HG03159 (cell line): ENCODE measurements around the gene KPNB1.
"Not testable (repeated sequence)": the region's sequence is repeated elsewhere in the genome, so short reads cannot be mapped to it uniquely, and the experiment has no call there.

ENCODE experiments used
- ATAC-seq: cut with Tn5 transposase; IDR thresholded peaks from one replicate; pipeline ENCODE4 v1.9.1; 2021; ENCODE audit warnings: mild to moderate bottlenecking, moderate library complexity; ENCODE audit not compliant: unreplicated experiment

The KPNB1 gene

GRCh38 chr17:47676510-47677165 lies 26.9 kb downstream of the KPNB1 start:
- no peak for ATAC-seq

- no peak for ATAC-seq
These were observed 28.5 kb downstream of the KPNB1 start for GRCh38 chr17:47678196-47678595.

GRCh38 chr17:47682138-47682537 lies 32.4 kb downstream of the KPNB1 start:
- ATAC-seq: no peak

GRCh38 chr17:47682727-47683126 lies 33.0 kb downstream of the KPNB1 start:
- ATAC-seq: not testable (repeated sequence)

- no peak for ATAC-seq
These were observed 34.3 kb downstream of the KPNB1 start for GRCh38 chr17:47684025-47684424.

GRCh38 chr17:47684535-47685193 lies 34.9 kb downstream of the KPNB1 start:
- ATAC-seq: no peak

- ATAC-seq: no peak
These were observed 36.0 kb downstream of the KPNB1 start for GRCh38 chr17:47685556-47686275.

- no peak for ATAC-seq
These were observed 36.5 kb downstream of the KPNB1 start for GRCh38 chr17:47686276-47686635.

GRCh38 chr17:47686664-47687327 lies 37.1 kb downstream of the KPNB1 start:
- ATAC-seq: no peak

GRCh38 chr17:47687328-47687690 lies 37.6 kb downstream of the KPNB1 start:
- ATAC-seq: no peak

- ATAC-seq: no peak
These were observed 38.0 kb downstream of the KPNB1 start for GRCh38 chr17:47687748-47688147.

- ATAC-seq: no peak
These were observed 40.4 kb downstream of the KPNB1 start for GRCh38 chr17:47690121-47690520.

- no peak for ATAC-seq
These were observed 42.6 kb downstream of the KPNB1 start for GRCh38 chr17:47692137-47692894.

- no peak for ATAC-seq
These were observed 43.4 kb downstream of the KPNB1 start for GRCh38 chr17:47692895-47693730.

- no peak for ATAC-seq
These were observed 44.2 kb downstream of the KPNB1 start, which contains the start of gene TBKBP1 for GRCh38 chr17:47693731-47694580. TBKBP1 (plus strand) TSS chr17:47694161; CDS start chr17:47696113, 1,952 bp downstream.

GRCh38 chr17:47694581-47695428 lies 45.1 kb downstream of the KPNB1 start:
- no peak for ATAC-seq

- ATAC-seq: no peak
These were observed 46.0 kb downstream of the KPNB1 start for GRCh38 chr17:47695429-47696376.
